Stimulated activated naive CD8-positive, alpha-beta T cell treated with anti-CD3 and anti-CD28 coated beads, Interleukin-15, Interleukin-2, amounts not matched to agents 100 ng/mL and 50 ng/mL, for 24 hours (primary cell): ENCODE data around the gene ZNF410.

Experiments used
- H3K27ac Mint-ChIP-seq: one replicate; pipeline ENCODE4 v1.8.0; 2021; ENCODE audit warnings: mild to moderate bottlenecking, mixed read lengths
- H3K27me3 Mint-ChIP-seq: one replicate; pipeline ENCODE4 v1.8.0; 2021; ENCODE audit warnings: mixed read lengths
- H3K36me3 Mint-ChIP-seq: one replicate; pipeline ENCODE4 v1.8.0; 2021; ENCODE audit warnings: low read depth, mixed read lengths
- H3K4me1 Mint-ChIP-seq: one replicate; pipeline ENCODE4 v1.8.0; 2021; ENCODE audit warnings: low read depth, mixed read lengths
- H3K4me3 Mint-ChIP-seq: one replicate; pipeline ENCODE4 v1.8.0; 2021; ENCODE audit warnings: mild to moderate bottlenecking, mixed read lengths
- H3K9me3 Mint-ChIP-seq: one replicate; pipeline ENCODE4 v1.8.0; 2021; ENCODE audit warnings: mixed read lengths

The ZNF410 gene

DNA sequence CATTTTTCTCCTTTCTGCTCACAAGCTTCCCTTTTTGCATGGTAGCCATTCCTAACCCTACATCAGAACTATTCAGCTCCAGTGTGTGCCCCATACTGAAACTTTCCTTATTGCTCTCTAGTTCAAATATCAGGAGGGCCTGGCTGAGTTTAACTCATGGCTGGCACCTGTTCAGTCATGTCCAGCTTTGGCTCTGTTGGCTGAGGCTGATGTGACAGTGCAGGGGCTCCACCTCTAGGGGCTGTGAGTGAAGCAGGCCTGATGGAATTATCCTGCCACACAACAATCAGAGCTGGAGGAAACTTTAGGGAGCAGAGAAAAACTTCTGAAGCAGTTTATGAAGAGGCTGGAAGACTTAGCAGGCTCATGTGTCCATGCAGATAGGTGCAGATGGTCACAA is 71.9 kb downstream of the ZNF410 start:
- Mint-ChIP-seq H3K36me3 (peaks cover 42% of the 10 kb centered on the region), H3K27me3 (no peaks in the 10 kb centered on the region), H3K4me1 (no peaks in the 10 kb centered on the region), H3K27ac (no peak overlapping the region), H3K9me3 (no peaks in the 10 kb centered on the region), H3K4me3 (no peak overlapping the region)

DNA sequence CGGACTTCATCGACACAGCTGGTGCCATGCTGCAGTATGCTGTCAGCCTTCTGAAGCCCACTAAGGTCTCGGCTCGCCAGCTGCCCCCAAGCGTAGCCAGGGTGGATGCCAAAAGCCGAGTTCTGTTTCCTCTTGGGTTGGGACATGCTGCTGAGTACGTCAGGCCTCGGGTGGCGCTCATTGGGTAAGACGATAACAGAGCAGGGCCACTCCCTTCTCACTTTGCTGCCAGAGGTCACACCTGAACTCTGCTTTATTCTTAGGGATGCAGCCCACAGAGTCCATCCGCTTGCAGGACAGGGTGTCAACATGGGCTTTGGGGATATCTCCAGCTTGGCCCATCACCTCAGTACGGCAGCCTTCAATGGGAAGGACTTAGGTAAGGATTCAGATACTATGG is 74.5 kb downstream of the ZNF410 start:
- H3K4me3 Mint-ChIP-seq: no peak overlapping the region
- H3K36me3 Mint-ChIP-seq: peaks cover 36% of the 10 kb centered on the region
- no peaks in the 10 kb centered on the region for H3K4me1 Mint-ChIP-seq
- H3K9me3 Mint-ChIP-seq: no peaks in the 10 kb centered on the region
- H3K27ac Mint-ChIP-seq: no peak overlapping the region
- no peaks in the 10 kb centered on the region for H3K27me3 Mint-ChIP-seq

DNA sequence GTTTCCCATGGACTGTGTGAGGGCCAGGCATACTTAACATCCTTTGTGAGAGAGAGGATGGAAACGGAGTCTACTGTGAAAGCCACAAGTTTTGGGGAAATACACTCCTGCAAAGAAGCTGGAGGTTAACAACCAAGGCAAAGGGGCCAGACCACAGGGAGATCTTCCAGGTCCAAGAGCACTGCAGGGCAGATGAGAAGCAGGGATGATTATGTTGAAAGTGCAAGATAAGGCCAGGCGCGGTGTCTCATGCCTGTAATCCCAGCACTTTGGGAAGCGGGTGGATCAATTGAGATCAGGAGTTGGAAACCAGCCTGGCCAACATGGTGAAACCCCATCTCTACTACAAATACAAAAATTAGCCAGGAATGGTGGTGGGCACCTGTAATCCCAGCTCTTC is 78.6 kb downstream of the ZNF410 start:
- no peak overlapping the region for H3K27ac Mint-ChIP-seq

DNA sequence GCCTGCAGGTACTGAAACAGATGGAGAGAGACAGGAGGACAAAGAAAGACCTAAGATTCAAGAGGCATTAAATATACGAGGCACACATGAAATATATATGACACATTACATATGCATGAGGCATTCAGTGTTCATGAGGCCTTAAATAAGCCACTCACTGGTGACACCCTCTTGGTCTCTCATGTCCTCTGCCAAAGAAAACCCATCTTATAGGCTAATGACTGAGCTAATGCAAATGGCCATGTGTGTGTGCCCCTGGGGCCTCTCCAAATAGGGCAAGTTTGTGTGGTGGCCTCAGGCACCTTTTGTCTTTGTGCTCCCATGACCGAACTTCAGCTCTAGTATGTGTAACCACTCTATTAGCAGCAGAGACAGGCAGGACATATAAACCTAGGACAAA is 82.2 kb downstream of the ZNF410 start:
- H3K4me3 Mint-ChIP-seq: no peak overlapping the region
- no peak overlapping the region for H3K27ac Mint-ChIP-seq
- H3K27me3 Mint-ChIP-seq: no peaks in the 10 kb centered on the region
- peaks cover 23% of the 10 kb centered on the region for H3K36me3 Mint-ChIP-seq
- H3K9me3 Mint-ChIP-seq: no peaks in the 10 kb centered on the region
- no peaks in the 10 kb centered on the region for H3K4me1 Mint-ChIP-seq

More for the DNA sequence above, 78.6 kb downstream of the ZNF410 start:
- Mint-ChIP-seq H3K4me1 (no peaks in the 10 kb centered on the region), H3K27me3 (no peaks in the 10 kb centered on the region), H3K9me3 (no peaks in the 10 kb centered on the region), H3K36me3 (peaks cover 42% of the 10 kb centered on the region), H3K4me3 (no peak overlapping the region)

DNA sequence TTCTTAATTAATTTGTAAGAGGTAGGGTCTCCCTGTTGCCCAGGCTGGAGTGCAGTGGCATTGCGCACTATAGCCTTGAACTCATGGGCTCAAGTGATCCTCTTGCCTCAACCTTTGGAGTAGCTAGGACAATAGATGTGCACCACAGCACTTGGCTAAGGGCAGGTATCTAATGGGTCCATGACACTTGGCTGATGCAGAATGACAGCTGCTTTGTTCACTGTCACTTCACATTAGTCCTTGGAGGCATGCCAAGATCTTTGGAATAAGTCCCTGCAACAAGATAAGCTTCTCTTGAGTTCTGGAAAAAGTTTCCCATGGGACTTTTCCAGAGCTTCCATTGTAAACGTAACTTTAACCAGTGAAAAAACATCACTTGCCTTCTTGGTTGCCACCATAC is 86.8 kb downstream of the ZNF410 start:
- Mint-ChIP-seq H3K9me3 (no peaks in the 10 kb centered on the region), H3K4me1 (no peaks in the 10 kb centered on the region), H3K4me3 (no peak overlapping the region), H3K36me3 (peaks cover 23% of the 10 kb centered on the region), H3K27ac (no peak overlapping the region), H3K27me3 (no peaks in the 10 kb centered on the region)

DNA sequence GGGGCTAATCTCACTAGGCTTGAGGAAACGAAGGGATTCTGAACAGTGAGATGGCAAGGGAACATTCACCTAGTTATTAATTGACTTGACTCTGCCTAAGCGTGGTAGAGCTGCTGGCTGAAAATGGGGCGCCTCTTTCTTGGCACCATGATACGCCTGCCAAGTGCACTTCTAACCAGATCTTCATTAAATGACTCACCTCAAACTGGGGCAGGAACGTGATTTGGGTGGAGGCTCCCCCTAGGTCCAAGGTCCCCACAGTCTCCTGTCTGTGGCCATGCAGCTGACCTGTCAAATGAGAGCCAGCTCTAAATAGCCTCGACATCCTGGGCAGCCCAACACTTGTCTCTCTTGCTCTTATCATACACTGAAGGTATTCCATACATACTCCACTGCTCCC is 89.5 kb downstream of the ZNF410 start:
- Mint-ChIP-seq H3K4me3 (no peak overlapping the region), H3K36me3 (peaks cover 18% of the 10 kb centered on the region), H3K9me3 (no peaks in the 10 kb centered on the region), H3K27me3 (no peaks in the 10 kb centered on the region), H3K4me1 (no peaks in the 10 kb centered on the region), H3K27ac (no peak overlapping the region)

DNA sequence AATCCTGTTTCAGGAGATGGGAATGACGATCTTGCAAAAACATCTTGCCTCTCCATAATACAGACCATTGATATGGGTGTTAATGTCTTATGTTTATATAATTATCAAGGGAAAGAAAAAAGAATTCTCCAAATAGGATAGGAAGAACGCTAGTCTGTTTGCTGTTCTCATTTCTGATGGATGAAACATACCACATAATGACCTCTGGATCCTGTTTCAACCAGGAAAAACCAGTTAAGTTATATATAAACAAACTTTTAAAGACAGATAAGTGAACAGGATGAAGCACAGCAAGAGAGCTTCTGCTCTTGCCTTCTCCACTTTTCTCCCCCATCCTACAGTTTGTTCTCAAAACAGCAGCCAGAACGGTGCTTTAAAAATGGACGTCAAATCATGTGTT is 91.2 kb downstream of the ZNF410 start:
- H3K4me1 Mint-ChIP-seq: no peaks in the 10 kb centered on the region
- H3K27ac Mint-ChIP-seq: no peak overlapping the region
- no peak overlapping the region for H3K4me3 Mint-ChIP-seq
- no peaks in the 10 kb centered on the region for H3K9me3 Mint-ChIP-seq
- H3K27me3 Mint-ChIP-seq: no peaks in the 10 kb centered on the region
- H3K36me3 Mint-ChIP-seq: peaks cover 16% of the 10 kb centered on the region
